Measurements from ENCODE around the gene C1QB. TPM values are rescaled to one million over a fixed set of nuclear protein-coding genes. Genes with fewer than 3 reads are reported as not detected.

Gene C1QB
- not detected in 2 replicates for total RNA-seq

GRCh38 chr1:22652881-22653316 is at the start of gene C1QB:
C1QB (plus strand) TSS chr1:22653236; CDS start chr1:22659463, 6,227 bp downstream.

GRCh38 chr1:22636353-22636752 is 16.7 kb upstream of the C1QB start, which contains the start of gene C1QA:
C1QA (plus strand) TSS chr1:22636628; CDS start chr1:22637617, 989 bp downstream.

GRCh38 chr1:22643381-22643780 is 9.7 kb upstream of the C1QB start, which contains the start of gene C1QC:
C1QC (plus strand) TSS chr1:22643633; CDS start chr1:22644024, 391 bp downstream.

GRCh38 chr1:22710701-22711049 is 57.6 kb downstream of the C1QB start, which contains the start of gene EPHB2:
EPHB2 (plus strand) TSS chr1:22710839; CDS start chr1:22710983, 144 bp downstream.

Other genes starting within 250 kb of the C1QB start
- gene ZBTB40, start 201.4 kb upstream of the C1QB start, total RNA-seq: 5.8 and 12.3 TPM in 2 replicates
- gene EPHA8, start 89.7 kb upstream of the C1QB start, total RNA-seq: not detected in 2 replicates
- not detected in 2 replicates for gene C1QA, start 16.6 kb upstream of the C1QB start, total RNA-seq
- not detected in 2 replicates for gene C1QC, start 9.6 kb upstream of the C1QB start, total RNA-seq
- gene EPHB2, start 57.6 kb downstream of the C1QB start, total RNA-seq: 50.0 and 58.8 TPM in 2 replicates

All from epithelial cell of umbilical artery (primary cell).